Neural cell (in vitro differentiated cells): ENCODE results near the gene SFRP4. TPM values are rescaled to one million over a fixed set of nuclear protein-coding genes. Genes with fewer than 3 reads are reported as not detected.
A peak's percentile ranks its signal among the peaks of the same experiment; 100 is the strongest.

Experiments
- H2AFZ ChIP-seq: fragments of 200-600, 300-800 bp; sonication (generic), shearing (Covaris generic); 2 replicates; pipeline ENCODE4 v1.6.0; 2014; ENCODE audit warnings: low read depth, mild to moderate bottlenecking, antibody characterized with exemption, low read length, moderate library complexity
- H3F3A ChIP-seq: fragments of 200-600 bp; shearing (Covaris generic); 2 replicates; pipeline ENCODE4 v1.6.1; 2016; ENCODE audit warnings: mild to moderate bottlenecking, moderate library complexity, mixed read lengths, antibody characterized with exemption, low read length; ENCODE audit not compliant: insufficient read depth, poor library complexity, severe bottlenecking
- H3K27ac ChIP-seq: fragments of 200-600, 300-800 bp; sonication (generic), shearing (Covaris generic); 2 replicates; pipeline ENCODE4 v1.5.1; 2014; ENCODE audit warnings: mild to moderate bottlenecking, low read length, moderate library complexity
- H3K27me3 ChIP-seq: fragments of 300-800, 200-600 bp; sonication (generic), shearing (Covaris generic); 2 replicates; pipeline ENCODE4 v1.6.0; 2014; ENCODE audit warnings: mild to moderate bottlenecking, low read depth, low read length, moderate library complexity; ENCODE audit not compliant: insufficient read depth
- H3K36me3 ChIP-seq: fragments of 300-800, 200-600 bp; sonication (generic), shearing (Covaris generic); 2 replicates; pipeline ENCODE4 v1.5.1; 2014; ENCODE audit warnings: mild to moderate bottlenecking, antibody characterized with exemption, low read length, moderate library complexity; ENCODE audit not compliant: insufficient read depth
- H3K4me2 ChIP-seq: fragments of 300-800, 200-600 bp; sonication (generic), shearing (Covaris generic); 2 replicates; pipeline ENCODE4 v1.6.0; 2014; ENCODE audit warnings: mild to moderate bottlenecking, low read length
- H3K4me3 ChIP-seq: fragments of 300-800, 200-600 bp; sonication (generic), shearing (Covaris generic); 2 replicates; pipeline ENCODE4 v1.5.1; 2014; ENCODE audit warnings: mild to moderate bottlenecking, low read length, moderate library complexity
- H3K79me2 ChIP-seq: fragments of 200-600 bp; shearing (Covaris generic); replicated peaks from 2 replicates; pipeline ENCODE4 v1.6.0; 2014; ENCODE audit warnings: mild to moderate bottlenecking, low read length, moderate library complexity; ENCODE audit not compliant: insufficient read depth
- H3K9ac ChIP-seq: fragments of 300-800, 200-600 bp; sonication (generic), shearing (Covaris generic); 2 replicates; pipeline ENCODE4 v1.6.1; 2016; ENCODE audit warnings: mild to moderate bottlenecking, low read length, mixed read lengths
- H3K9me2 ChIP-seq: fragments of 200-600 bp; shearing (Covaris generic); 2 replicates; pipeline ENCODE4 v1.6.1; 2016; ENCODE audit warnings: mild to moderate bottlenecking, low read length, mixed read lengths; ENCODE audit not compliant: insufficient read depth
- H3K9me3 ChIP-seq: fragments of 200-600, 300-800 bp; sonication (generic), shearing (Covaris generic); 2 replicates; pipeline ENCODE4 v1.6.1; 2016; ENCODE audit warnings: mild to moderate bottlenecking, mixed run types, low read length, moderate library complexity, mixed read lengths
- H4K20me1 ChIP-seq: fragments of 200-600 bp; shearing (Covaris generic); 2 replicates; pipeline ENCODE4 v1.6.1; 2016; ENCODE audit warnings: mild to moderate bottlenecking, mixed run types; ENCODE audit not compliant: insufficient read depth
- EP300 ChIP-seq: fragments of 450-650 bp; conservative IDR thresholded peaks from 2 replicates; pipeline ENCODE4 v1.6.1; 2014; ENCODE audit warnings: antibody characterized with exemption, mild to moderate bottlenecking, moderate library complexity; ENCODE audit not compliant: poor library complexity, severe bottlenecking
- EZH2 ChIP-seq: fragments of 200-600, 300-800 bp; shearing (Covaris generic), sonication (generic); IDR thresholded peaks from 2 replicates; pipeline ENCODE4 v1.6.1; 2014; ENCODE audit warnings: antibody characterized with exemption, low read length, borderline replicate concordance, mild to moderate bottlenecking; ENCODE audit not compliant: insufficient read depth, poor library complexity, severe bottlenecking
- MXI1 ChIP-seq: fragments of 450-650 bp; conservative IDR thresholded peaks from 2 replicates; pipeline ENCODE4 v1.6.1; 2014; ENCODE audit warnings: antibody characterized with exemption, mild to moderate bottlenecking; ENCODE audit not compliant: poor library complexity, severe bottlenecking
- POLR2AphosphoS5 ChIP-seq: IDR thresholded peaks from 2 replicates; pipeline ENCODE4 v1.6.1; 2012
- SMC3 ChIP-seq: fragments of 450-650 bp; conservative IDR thresholded peaks from 2 replicates; pipeline ENCODE4 v1.6.1; 2014; ENCODE audit warnings: antibody characterized with exemption, mild to moderate bottlenecking, moderate library complexity; ENCODE audit not compliant: poor library complexity
- TAF1 ChIP-seq: IDR thresholded peaks from 2 replicates; pipeline ENCODE4 v1.6.1; 2012; ENCODE audit warnings: low read depth
- polyA minus RNA-seq: library from RNA; depleted of rRNA, polyadenylated mRNA; stranded (reverse); fragments of >200 nt; gene quantifications from 2 replicates; pipeline ENCODE4 v1.2.3, GENCODE V29; 2014
- polyA plus RNA-seq: library from polyadenylated mRNA; depleted of rRNA; stranded (reverse); fragments of >200 nt; gene quantifications from 2 replicates; pipeline ENCODE4 v1.2.3, GENCODE V29; 2014
- TF ChIP-seq, protein P1 (sequence below): IDR thresholded peaks from 2 replicates; pipeline ENCODE4 v1.6.1; 2012; ENCODE audit warnings: borderline replicate concordance
- TF ChIP-seq, protein P2 (sequence below): fragments of 450-650 bp; IDR thresholded peaks from 2 replicates; pipeline ENCODE4 v1.5.1; 2014; ENCODE audit warnings: antibody characterized with exemption, mild to moderate bottlenecking, moderate library complexity; ENCODE audit not compliant: poor library complexity, severe bottlenecking

Gene SFRP4
- polyA plus RNA-seq: not detected in 2 replicates
- polyA minus RNA-seq: not detected in 2 replicates

DNA sequence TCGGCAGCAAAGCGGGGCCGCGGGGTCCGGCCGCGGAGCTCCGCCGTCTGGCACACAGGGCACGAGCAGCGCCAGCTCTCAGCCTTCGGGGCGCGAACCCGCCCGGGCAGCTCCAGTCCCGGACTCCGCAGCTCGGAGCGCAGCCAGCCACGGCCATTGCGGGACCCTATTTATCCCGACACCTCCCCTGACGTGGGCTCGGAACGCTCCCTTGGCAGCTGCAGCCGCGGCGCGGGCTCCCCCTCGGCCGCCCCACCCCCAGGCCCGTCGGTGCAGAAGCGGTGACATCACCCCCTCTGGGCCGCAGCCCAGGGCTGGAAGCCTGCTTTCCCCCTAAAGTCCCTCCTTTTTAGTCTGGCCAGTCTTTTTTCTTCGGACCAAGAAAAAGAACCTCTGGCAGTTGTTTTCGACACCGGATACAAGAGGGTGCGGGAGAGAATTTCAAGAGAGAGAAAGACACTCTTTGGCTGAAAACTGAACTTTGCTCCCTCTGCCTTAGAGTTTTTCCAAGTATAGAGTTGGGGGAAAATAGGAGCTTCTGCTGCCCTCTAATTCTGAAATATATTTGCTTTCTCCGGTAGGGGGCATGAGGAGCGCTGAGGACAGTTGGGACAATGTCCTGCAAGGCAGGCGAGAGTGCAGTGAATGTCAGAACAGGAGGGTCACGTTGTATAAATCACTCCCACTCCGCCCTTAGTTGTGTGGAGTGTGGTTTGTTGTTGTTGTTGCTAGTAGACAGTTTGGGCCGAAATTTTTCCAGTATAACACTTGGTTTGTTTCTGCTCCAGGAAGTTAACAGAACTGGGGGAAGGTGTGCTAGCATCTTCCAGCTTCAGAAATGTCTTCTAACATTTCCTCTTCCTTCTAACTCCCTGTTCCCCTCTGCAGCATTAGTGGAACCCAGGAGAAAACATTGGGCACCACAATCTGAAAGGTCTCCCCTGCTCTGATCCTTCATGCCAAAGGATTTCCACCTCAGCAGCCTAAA is at the start of gene SFRP4:
Gene SFRP4, minus strand, starts transcription at position 145 of the 988 bp plus-strand sequence. CDS start 280 bp downstream, outside the sequence.
- no peaks in the 10 kb centered on the region for H3K79me2 ChIP-seq
- peaks cover 75% of the 10 kb centered on the region for H3K27me3 ChIP-seq
- no peaks in the 10 kb centered on the region for H3K36me3 ChIP-seq
- TF ChIP-seq EP300 (no peak), SMC3 (no peak), EZH2 (peak; percentile 68), TAF1 (no peak), POLR2AphosphoS5 (no peak), MXI1 (no peak)
- TF ChIP-seq, protein P1, sequence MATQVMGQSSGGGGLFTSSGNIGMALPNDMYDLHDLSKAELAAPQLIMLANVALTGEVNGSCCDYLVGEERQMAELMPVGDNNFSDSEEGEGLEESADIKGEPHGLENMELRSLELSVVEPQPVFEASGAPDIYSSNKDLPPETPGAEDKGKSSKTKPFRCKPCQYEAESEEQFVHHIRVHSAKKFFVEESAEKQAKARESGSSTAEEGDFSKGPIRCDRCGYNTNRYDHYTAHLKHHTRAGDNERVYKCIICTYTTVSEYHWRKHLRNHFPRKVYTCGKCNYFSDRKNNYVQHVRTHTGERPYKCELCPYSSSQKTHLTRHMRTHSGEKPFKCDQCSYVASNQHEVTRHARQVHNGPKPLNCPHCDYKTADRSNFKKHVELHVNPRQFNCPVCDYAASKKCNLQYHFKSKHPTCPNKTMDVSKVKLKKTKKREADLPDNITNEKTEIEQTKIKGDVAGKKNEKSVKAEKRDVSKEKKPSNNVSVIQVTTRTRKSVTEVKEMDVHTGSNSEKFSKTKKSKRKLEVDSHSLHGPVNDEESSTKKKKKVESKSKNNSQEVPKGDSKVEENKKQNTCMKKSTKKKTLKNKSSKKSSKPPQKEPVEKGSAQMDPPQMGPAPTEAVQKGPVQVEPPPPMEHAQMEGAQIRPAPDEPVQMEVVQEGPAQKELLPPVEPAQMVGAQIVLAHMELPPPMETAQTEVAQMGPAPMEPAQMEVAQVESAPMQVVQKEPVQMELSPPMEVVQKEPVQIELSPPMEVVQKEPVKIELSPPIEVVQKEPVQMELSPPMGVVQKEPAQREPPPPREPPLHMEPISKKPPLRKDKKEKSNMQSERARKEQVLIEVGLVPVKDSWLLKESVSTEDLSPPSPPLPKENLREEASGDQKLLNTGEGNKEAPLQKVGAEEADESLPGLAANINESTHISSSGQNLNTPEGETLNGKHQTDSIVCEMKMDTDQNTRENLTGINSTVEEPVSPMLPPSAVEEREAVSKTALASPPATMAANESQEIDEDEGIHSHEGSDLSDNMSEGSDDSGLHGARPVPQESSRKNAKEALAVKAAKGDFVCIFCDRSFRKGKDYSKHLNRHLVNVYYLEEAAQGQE: no peak
- TF ChIP-seq, protein P2, sequence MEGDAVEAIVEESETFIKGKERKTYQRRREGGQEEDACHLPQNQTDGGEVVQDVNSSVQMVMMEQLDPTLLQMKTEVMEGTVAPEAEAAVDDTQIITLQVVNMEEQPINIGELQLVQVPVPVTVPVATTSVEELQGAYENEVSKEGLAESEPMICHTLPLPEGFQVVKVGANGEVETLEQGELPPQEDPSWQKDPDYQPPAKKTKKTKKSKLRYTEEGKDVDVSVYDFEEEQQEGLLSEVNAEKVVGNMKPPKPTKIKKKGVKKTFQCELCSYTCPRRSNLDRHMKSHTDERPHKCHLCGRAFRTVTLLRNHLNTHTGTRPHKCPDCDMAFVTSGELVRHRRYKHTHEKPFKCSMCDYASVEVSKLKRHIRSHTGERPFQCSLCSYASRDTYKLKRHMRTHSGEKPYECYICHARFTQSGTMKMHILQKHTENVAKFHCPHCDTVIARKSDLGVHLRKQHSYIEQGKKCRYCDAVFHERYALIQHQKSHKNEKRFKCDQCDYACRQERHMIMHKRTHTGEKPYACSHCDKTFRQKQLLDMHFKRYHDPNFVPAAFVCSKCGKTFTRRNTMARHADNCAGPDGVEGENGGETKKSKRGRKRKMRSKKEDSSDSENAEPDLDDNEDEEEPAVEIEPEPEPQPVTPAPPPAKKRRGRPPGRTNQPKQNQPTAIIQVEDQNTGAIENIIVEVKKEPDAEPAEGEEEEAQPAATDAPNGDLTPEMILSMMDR: peak; percentile 52
- peak within 1 kb of the TSS; percentile 68 for H3K4me3 ChIP-seq
- H2AFZ ChIP-seq: peak within 1 kb of the TSS; percentile 11
- no peak within 1 kb of the TSS for H3K27ac ChIP-seq
- no peaks in the 10 kb centered on the region for H3K9me2 ChIP-seq
- no peaks in the 10 kb centered on the region for H3K9me3 ChIP-seq
- no peaks in the 10 kb centered on the region for H3F3A ChIP-seq
- no peak within 1 kb of the TSS for H3K9ac ChIP-seq
- H4K20me1 ChIP-seq: no peaks in the 10 kb centered on the region
- peak within 1 kb of the TSS; percentile 15 for H3K4me2 ChIP-seq

DNA sequence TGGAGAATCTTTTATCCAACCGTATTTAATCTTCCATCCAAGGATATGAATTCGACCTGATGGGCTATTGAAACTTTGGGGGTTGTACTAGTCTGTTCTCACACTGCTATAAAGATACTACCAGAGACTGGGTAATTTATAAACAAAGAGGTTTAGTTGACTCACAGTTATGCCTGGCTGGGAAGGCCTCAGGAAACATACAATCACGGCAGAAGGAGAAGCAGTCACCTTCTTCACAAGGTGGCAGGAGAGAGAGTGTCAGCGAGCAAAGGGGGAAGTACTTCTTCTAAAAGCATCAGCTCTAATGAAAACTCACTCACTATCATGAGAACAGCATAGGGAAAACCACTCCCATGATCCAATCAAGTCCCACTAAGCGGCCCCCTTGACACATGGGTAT is 47.6 kb upstream of the SFRP4 start:
- H3K9me2 ChIP-seq: no peaks in the 10 kb centered on the region
- H3K4me3 ChIP-seq: no peak overlapping the region
- no peak overlapping the region for H3K9ac ChIP-seq
- no peaks in the 10 kb centered on the region for H4K20me1 ChIP-seq
- no peaks in the 10 kb centered on the region for H3K36me3 ChIP-seq
- H3K27me3 ChIP-seq: no peaks in the 10 kb centered on the region
- no peaks in the 10 kb centered on the region for H3K79me2 ChIP-seq
- no peak overlapping the region for H3K27ac ChIP-seq
- no peaks in the 10 kb centered on the region for H3K9me3 ChIP-seq
- no peaks in the 10 kb centered on the region for H3F3A ChIP-seq
- H2AFZ ChIP-seq: no peak overlapping the region
- no peak for TF ChIP-seq TAF1
- TF ChIP-seq EZH2: no peak
- H3K4me2 ChIP-seq: no peak overlapping the region
